UCSD-AML1 (cell line): ENCODE results near the gene NVL.
A peak's percentile ranks its signal among the peaks of the same experiment; 100 is the strongest.
"Not testable (repeated sequence)": the region's sequence is repeated elsewhere in the genome, so short reads cannot be mapped to it uniquely, and the experiment has no call there.

ENCODE experiments used
- DNase-seq: peaks from one replicate; lab custom pipeline; 2025; ENCODE audit not compliant: unreplicated experiment; lab: John Stamatoyannopoulos, UW

Gene NVL

DNA sequence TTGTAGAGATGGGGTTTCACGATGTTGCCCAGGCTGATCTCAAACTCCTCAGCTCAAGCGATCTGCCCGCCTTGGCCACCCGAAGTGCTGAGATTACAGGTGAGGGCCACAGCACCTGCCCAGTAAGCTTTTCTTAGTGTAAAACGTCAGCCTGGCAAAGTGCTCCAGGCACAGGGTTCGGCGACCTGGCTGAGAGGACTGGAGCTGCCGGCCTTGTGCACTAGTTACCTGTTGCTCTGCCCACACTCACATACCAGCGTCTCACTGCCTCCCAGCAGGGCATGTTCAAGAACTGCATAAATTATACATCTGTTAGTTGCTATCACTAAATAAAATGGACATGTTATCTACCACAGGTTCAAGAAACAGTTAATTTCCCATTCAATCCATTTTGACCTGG is 91.8 kb downstream of the NVL start:
- no peak for DNase-seq

DNA sequence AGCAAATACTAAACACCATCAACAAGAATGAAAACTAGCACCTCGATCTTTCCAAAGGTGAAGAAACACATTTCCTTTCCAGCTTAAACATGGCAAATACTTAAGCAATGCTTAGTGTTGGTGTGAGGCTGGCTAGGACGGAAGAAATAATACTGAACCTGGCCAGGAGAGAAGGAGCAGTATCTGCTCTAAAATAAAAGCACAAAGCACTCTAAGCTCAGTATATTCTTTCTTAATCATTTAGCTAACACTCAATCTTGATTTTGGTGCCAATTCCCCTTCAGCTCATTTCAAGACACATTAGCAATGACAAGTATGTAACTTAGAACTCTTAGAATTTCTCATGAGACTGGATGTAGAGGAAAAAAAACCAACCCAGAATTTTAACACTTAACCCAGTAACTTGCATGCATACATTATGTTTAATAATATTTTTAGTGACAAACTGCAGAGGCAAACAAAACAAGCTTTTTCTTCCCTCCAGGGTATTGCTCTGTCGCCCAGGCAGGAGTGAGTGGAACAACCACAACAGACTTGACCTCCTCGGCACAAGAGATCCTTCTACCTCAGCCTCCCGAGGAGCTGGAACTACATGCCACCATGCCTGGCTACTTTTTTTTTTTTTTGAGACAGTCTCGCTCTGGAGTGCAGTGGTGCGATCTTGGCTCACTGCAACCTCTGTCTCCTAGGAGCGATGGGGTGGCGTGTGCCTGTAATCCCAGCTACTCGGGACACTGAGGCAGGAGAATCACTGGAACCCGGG is 92.7 kb downstream of the NVL start:
- no peak for DNase-seq

DNA sequence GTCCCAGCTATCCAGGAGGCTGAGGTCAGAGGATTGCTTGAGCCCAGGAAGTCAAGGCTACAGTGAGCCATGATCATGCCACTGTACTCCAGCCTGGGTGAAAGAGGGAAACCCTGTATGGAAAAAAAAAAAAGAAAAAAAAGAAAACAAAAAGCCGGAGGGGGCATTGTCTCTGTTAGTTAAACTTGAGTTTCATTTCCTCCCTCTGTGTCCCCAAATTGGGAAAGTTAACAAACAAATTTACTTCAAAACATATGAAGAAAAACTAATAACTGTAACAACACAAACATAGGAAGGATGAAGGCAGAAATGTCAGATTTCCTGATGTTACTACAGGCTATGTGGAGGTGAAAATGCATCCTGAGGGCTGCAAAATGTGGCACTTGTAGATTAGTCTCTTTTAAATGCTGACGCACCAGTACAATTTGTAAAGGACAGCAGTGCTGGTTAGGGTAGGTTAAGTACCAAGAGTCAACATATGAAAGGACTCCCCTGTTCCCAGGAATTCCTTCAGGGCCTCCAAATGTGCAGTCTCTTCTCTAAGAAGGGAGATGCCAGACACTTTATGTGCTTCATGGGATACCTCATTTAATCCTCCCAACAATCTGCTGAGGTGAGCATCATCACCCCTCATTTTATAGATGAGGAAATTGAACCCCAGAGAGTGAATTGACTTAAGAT is 94.0 kb downstream of the NVL start:
- no peak for DNase-seq

DNA sequence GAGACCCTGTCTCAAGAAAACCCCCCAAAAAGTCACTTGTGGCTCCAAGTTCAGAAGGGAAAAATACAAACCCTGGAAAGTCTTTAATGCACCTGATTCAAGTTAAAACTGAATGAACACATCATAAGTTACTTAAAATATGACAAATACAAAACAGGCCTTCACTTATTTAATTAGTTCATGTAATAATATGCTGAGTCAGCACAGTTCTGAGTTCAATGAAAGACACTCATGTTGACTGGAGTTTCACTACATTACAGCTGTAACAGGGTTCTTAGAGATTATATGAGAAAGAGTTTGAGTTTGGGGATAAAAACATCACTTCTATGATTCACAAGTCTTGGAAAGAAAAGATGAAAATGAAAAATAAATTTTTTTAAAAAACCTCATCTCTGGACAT is 96.0 kb downstream of the NVL start:
- DNase-seq = no peak

DNA sequence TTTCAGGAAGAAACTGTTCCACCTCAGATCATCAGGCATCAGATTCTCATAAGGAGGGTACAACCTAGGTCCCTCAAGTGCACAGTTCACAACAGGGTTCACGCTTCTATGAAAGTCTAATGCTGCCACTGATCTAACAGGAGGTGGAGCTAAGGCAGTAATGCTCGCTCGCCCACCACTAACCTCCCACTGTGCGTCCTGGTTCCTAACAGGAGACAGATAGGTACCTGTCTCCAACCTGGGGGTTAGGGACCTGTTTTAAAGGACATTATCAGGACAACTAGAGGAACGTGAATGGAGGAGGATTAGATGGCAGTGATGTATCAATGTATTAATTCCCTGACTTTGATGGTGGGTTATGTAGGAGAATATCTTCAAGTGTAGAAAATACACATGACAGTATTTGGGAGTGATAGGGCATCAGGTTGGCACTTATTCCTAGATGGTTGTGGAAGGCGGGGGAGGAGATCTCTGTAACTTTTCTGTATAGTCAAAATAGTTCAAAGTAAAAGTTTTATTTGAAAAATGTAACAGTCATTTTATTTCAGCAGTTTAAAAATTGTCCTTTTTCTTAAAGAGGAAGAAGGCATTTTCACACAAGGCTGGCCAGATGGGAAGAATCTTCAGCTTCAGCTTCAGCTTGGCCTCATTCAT is 103.0 kb downstream of the NVL start:
- no peak for DNase-seq

DNA sequence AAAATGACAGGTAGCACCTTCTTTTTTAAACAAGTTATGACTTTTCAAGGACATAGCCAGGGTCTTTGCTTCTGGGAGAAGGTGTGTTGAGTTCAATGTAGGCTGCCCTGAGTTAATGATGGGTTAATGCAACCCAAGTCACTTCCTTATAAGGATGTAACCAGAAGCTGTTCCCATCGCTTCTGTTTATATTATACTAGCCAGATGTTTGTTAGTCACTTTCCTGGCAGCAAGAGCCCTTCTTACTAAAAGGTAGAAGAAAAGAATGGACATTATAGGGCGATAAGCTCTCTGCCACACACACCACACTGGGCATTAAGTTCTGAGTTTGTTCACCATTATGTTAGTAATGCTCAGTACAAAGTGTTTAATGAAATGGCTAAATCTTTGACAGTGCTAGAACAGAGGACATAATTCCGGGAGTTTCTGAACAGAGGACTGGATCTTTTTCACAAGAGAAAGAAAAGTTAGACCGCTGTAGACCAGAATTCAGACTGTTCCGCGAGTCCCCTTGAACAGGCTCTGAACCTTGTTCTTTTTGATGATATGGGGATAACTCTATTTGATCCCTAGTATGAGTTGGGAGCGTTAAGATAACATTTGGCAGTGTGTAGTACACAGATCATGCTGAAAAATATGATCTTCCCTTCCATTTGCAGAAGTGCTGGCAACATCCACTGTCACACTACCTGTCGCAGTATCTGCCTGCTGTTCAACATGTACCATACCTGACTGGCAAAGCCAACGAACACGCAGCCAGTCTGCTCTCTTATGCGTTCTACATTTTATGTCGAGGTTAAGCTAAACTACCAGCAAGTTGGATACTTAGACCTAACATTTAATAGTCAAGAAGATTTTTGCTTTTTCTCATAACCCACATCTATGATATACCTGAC is 105.9 kb downstream of the NVL start:
- no peak for DNase-seq

DNA sequence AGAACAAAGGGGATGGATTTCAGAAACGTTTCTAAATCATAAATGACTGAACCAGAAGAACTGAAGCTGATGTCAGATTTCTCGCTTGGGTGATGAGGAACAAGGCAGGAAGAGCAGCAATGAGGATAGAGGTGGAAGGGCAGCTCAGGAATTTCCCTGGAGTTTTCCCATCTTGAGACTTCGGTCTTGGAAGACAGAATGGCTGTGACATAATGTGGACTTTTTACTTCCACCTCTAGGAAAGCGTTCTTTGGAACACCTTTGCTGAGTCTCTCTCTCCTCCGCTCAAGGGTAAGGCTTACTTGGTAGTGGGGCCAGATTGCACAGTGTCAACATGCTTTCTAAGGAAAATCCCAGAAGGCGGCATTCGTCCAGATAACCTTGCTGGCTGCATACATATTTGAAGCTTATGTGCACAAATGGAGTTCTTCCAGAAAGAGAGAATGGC is 110.3 kb downstream of the NVL start:
- DNase-seq = no peak

DNA sequence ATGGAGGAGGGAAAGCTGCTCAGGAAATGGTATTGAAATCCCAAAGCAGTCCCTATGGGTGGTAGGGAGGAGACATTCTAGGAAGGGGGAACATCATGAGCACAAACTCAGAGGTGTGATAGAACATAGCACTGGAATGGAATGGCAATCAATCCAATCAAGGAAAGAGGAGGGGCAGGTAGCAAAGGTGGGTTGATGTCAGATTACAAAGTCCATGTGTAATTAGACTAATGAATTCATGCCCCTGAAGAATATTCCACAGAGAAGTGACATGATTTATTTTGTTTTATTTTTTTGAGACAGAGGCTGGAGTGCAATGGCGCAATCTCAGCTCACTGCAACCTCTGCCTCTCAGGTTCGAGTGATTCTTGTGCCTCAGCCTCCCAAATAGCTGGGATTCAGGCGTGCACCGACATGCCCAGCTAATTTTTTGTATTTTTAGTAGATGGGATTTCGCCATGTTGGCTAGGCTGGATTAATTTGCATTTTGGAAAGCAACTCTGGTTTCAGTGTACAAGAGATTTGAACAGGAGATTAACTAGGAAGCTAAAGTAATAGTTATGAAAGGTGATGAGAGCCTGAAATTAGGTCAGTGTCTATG is 110.9 kb downstream of the NVL start:
- no peak for DNase-seq

DNA sequence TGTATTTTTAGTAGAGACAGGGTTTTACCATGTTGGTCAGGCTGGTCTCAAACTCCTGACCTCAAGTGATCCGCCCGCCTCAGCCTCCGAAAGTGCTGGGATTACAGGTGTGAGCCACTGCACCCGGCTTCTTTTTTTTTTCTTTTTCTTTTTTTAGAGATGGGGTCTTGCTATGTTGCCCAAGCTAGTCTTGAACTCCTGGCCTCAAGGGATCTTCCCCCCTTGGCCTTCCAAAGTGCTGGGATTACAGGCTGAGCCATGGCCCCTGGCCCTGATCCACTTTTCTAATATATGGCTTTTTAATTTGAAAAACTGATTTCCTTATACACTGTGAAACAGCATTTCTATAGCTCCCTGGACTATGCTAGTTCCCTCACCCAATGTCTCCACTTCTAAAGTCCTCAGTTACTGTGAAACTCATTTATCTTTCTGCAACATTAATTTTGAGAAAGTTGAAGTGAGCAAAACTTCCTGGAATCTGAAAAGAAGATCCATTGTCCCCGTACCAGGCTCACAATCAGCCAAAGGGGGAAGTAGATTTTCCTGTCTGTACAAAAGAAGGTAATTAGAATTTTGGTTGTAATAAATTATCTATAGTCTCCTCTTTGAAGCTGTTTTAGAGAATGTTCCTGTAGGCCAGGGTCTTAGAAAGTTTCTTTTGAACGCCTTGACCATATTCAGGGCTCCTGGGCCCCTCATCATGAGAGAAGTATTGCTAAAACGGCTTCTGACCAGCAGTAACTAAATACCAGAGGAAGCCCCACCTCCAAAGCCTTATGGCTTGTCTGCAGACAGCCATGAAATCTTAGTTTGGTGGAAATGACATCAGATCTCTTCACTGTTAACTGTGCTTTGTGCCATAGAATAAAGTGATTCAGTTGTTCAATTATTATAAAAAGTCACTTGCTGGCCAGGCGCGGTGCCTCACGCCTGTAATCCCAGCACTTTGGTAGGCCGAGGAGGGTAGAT is 112.0 kb downstream of the NVL start:
- DNase-seq = no peak

DNA sequence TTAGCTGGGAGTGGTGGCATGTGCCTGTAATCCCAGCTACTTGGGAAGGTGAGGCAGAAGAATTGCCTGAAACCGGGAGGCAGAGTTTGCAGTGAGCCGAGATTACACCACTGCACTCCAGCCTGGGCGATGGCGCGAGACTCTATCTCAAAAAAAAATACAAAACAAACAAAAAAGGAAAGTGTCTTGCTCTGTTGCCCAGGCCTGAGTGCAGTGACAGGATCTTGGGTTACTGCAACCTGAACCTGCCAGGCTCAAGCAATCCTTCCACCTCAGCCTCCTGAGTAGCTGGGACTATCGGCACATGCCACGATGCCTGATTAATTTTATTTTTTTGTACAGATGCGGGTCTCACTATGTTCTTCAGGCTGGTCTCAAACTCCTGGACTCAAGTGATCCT is 113.6 kb downstream of the NVL start:
- no peak for DNase-seq

DNA sequence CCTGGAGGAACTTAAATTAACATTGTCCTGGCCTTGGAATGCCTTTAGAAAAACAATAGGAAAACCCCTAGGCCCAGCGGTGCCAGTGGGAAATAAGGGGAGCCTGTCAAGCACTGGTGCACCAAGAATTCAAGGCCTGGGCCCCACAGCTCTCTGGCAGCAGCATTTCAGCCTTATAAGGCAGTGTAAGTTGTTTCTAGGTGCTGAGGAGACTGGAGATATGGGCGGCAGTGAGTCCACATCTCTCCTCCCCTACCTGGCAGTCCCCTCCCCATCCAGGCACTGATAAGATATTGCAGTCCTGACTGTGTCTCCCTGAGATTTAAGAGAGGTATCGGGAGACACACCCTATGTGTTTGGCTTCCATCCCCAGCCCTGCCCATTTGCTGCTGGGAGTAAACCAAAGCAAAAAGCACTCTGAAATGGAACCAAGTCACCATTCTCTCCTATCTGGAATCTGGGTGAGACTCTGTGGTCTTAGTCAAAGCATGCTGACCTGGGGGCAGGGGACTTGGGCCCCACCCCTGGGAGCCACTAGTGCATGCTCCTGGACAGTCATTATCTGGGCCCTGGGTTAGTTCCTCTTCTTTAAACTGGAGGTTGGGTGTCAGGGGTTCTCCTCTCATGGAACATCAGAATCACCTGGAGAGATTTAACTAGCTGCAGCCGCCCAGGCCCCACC is 116.4 kb downstream of the NVL start:
- DNase-seq = no peak

DNA sequence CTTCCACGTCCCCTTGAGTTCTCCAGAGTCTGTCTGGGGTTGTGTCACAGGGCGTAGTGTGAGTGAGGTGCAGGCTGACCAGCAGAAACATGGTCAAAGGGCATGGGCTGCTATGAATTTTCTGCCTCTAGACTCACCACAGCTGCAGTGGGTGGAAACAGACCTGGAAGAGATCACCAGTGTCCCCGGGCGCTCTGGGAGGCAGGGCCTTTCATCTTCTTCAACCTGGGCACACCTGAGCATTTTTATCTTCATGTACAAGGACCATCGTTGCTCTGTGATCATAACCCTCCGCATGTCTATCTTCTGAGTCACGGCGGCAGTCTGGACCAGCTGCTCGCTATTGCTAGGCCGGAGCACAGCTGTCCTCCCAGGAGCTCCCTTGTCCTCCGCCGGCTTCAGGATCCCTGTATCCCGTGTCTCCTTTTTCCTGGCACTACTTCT is 117.3 kb downstream of the NVL start:
- DNase-seq = no peak

DNA sequence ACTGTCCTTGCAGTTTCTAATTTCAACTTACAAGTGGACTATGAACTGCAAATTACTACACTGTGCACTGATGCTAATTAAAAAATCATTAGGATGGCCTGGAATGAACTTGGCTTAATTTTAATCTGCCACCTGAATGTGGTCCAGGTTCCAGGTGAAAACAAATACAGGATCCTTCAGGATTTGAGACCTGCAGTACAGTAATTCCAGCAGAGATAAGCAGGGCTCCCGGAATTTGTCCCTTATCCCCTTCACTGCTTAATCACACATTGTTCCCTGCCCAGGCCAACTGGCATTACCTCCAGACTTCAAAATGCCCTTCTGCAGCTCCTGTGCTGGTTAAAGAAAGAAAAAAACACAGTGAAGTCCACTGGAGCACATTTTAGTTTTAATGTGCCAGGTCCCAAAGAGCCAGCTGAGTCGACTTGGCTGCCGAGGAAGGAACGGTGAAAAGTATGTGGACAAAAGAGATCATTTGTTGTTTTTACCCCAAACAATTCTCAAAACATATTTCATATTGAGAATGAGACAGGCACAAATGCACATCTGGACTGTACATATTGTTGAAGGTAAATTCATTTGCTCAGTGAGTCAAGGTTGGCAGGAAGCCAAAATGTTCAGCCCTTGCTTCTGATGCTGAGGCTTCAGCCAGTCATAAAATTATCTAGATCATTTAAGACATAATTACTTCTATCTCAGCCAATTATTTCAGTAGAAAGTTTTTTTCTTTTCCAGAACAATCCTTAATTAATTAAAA is 118.6 kb downstream of the NVL start:
- DNase-seq = no peak

DNA sequence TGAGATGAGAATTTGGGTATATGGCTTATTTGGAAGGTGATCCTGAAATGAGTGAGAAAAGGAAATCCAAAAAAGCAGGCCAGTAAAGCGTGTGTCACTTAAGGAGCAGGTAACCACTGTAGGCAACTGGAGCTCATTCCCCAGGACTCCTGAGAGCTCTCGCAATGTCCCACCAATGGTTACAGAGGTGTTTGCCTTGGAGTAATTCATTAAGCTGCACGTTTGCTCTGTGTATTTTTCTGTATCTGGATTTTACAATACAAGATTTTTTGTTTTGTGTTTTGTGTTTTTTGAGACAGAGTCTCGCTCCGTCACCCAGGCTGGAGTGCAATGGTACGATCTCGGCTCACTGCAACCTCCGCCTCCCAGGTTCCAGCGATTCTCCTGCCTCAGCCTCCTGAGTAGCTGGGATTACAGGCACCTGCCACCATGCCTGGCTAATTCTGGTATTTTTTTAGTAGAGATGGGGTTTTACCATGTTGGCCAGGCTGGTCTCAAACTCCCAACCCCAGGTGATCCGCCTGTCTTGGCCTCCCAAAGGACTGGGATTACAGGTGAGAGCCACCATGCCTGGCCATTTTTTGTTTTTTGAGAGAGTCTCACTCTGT is 123.9 kb downstream of the NVL start:
- not testable (repeated sequence) for DNase-seq

DNA sequence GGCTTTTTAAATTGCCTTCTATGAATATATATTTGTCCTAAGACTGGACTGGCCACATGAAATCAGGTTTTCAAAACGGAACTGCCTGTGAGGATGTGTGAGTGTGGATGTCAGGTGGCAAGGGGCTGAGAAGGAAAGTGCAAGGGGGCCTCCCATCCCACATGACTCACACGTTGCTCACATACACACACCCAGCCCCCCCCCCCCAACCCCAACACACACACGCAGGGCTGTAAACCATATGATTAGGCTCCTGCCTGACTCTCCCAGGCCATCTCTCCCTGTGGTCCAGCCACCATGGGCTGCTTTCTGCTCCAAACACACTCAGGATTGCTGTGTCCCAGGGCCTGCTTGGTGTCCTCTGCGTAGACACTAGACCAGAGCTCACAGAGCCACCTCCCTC is 124.5 kb downstream of the NVL start:
- peak; percentile 19 for DNase-seq

DNA sequence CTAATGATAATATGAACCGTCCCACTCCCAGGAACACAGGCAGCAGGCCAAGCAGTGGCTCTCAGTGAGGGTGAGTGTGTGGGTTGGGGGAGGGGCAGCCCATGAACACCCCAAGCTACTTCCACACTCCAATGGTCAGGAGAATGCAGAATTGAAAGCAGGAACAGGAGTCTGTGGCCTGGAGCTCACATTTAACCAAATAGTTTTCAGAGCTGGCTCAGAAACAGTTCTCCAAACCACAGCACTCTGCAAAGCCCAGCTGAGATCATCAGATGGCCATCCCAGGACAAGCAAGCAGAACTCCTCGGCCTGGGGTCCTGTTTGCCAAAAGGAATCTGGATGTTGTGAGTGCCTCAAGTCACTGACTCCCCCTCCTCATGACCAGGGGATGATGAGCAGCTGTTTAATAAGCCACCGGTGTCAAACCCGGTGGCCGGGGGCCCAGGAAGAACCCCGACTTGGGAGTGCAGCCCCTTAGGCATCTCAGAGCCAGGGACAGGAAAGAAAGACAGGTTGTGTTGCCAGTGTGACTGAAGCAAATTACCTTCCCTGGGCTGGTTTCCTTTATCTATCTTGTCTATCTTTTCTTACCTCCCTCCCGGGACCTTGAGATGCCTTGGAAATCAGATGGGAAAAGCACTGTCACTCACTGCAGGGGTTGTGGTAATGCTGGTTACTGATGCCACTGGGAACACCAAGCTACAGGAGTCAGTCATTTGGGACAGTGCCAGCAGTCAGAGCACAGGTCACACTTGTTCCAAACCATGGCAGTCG is 126.5 kb downstream of the NVL start:
- DNase-seq = no peak

DNA sequence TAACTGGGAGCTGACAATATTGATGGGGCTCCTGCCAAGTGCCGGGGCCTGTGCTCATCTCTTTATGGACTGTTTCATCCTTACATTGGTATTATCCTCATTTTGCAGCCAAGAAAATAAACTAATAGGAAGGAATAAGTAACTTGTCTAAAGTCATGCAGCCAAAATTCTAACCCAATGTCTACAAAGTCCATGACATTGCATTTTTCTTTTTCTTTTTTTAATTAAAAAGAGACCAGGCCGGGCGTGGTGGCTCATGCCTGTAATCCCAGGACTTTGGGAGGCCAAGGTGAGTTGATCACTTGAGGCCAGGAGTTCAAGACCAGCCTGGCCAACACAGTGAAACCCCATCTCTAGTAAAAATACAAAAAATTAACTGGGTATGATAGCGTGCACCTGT is 128.1 kb downstream of the NVL start:
- DNase-seq = no peak
